A549 (cell line): ENCODE results near the gene TP53RK.

Experiments used
- ATOH8 ChIP-seq: fragments of 250-450 bp; sonication (Bioruptor Pico); IDR thresholded peaks from 2 replicates; pipeline ENCODE4 v1.5.0; 2020; ENCODE audit warnings: low read depth, mild to moderate bottlenecking, moderate library complexity
- CTCF ChIP-seq: fragments of >200 bp; sonication (Bioruptor Twin); formaldehyde crosslinking; IDR thresholded peaks from 3 replicates; pipeline ENCODE4 v1.5.1; 2016
- EP300 ChIP-seq, 2 experiments: fragments of >200 bp; sonication (Bioruptor Twin); formaldehyde crosslinking; IDR thresholded peaks; 2 replicates in 1 of 2; 3 replicates in 1 of 2; pipeline ENCODE4 v1.6.1; 2016 to 2017
- HDAC2 ChIP-seq: fragments of 200-600 bp; sonication (generic); IDR thresholded peaks from 2 replicates; pipeline ENCODE4 v1.6.1; 2016
- PBX3 ChIP-seq: IDR thresholded peaks from 2 replicates; pipeline ENCODE4 v1.6.1; 2012
- POLR2A ChIP-seq: IDR thresholded peaks from 2 replicates; pipeline ENCODE4 v1.6.1; 2012; ENCODE audit warnings: mild to moderate bottlenecking, low read length
- RCOR1 ChIP-seq: fragments of 150-350 bp; IDR thresholded peaks from 2 replicates; pipeline ENCODE4 v1.6.1; 2014; ENCODE audit warnings: antibody characterized with exemption, low read length, low read depth
- REST ChIP-seq: fragments of 200-600 bp; sonication (generic); IDR thresholded peaks from 2 replicates; pipeline ENCODE4 v1.6.1; 2016; ENCODE audit warnings: antibody characterized with exemption, mild to moderate bottlenecking, moderate library complexity
- RFX5 ChIP-seq: fragments of 450-650 bp; IDR thresholded peaks from 2 replicates; pipeline ENCODE4 v1.7.1; 2014; ENCODE audit warnings: antibody characterized with exemption, mild to moderate bottlenecking, moderate library complexity
- RNF2 ChIP-seq: fragments of 200-600 bp; sonication (generic); IDR thresholded peaks from 2 replicates; pipeline ENCODE4 v1.6.1; 2016; ENCODE audit warnings: low read depth, mild to moderate bottlenecking, antibody characterized with exemption, moderate library complexity, borderline replicate concordance
- ZNF302 ChIP-seq: fragments of 250-450 bp; sonication (Bioruptor Pico); IDR thresholded peaks from 2 replicates; pipeline ENCODE4 v1.9.0; 2021; ENCODE audit warnings: inconsistent platforms, mild to moderate bottlenecking, moderate library complexity

GRCh38 chr20:46702447-46703203 lies 13.4 kb upstream of the TP53RK start:
- no peak for TF ChIP-seq RCOR1
- TF ChIP-seq CTCF = no peak
- TF ChIP-seq POLR2A = no peak
- TF ChIP-seq RNF2 = no peak
- no peak for TF ChIP-seq ZNF302 (CRISPR knock-in tag)
- no peak for TF ChIP-seq REST
- no peak for TF ChIP-seq EP300 (IDR thresholded peaks at IDR 0.05)
- TF ChIP-seq HDAC2 = no peak
- TF ChIP-seq RFX5 = no peak
- no peak for TF ChIP-seq PBX3
- no peak for TF ChIP-seq ATOH8 (CRISPR knock-in tag)
